A549 (cell line): ENCODE measurements around the gene MYH7B.

Experiments
- BCL3 ChIP-seq: fragments of >200 bp; sonication (Bioruptor Twin); formaldehyde crosslinking; IDR thresholded peaks from 3 replicates; pipeline ENCODE4 v1.6.1; 2016
- CTCF ChIP-seq: fragments of >200 bp; sonication (Bioruptor Twin); formaldehyde crosslinking; IDR thresholded peaks from 3 replicates; pipeline ENCODE4 v1.5.1; 2016

GRCh38 chr20:34907616-34908469, 47.8 kb upstream of the MYH7B start:
- no peak for TF ChIP-seq CTCF
- TF ChIP-seq BCL3, result no peak
